Loucy (cell line): Measurements from ENCODE around the gene LRRC14B.

Experiments used
- H2AFZ ChIP-seq: fragments of 200-600 bp; sonication (generic); 2 replicates; pipeline ENCODE4 v1.6.0; 2016; ENCODE audit warnings: antibody characterized with exemption, mild to moderate bottlenecking, low read length, moderate library complexity
- H3F3A ChIP-seq: fragments of 200-600 bp; 2 replicates; pipeline ENCODE4 v1.6.0; 2016; ENCODE audit warnings: antibody characterized with exemption, low read depth, mild to moderate bottlenecking
- H3K27me3 ChIP-seq: fragments of 200-600 bp; sonication (generic); 2 replicates; pipeline ENCODE4 v1.6.1; 2014; ENCODE audit warnings: low read length, mild to moderate bottlenecking; ENCODE audit not compliant: insufficient read depth, poor library complexity, severe bottlenecking
- H3K36me3 ChIP-seq: fragments of 200-600 bp; sonication (generic); 2 replicates; pipeline ENCODE4 v1.6.1; 2016; ENCODE audit warnings: low read length; ENCODE audit not compliant: insufficient read depth
- H3K4me1 ChIP-seq: fragments of 200-600 bp; sonication (generic); 2 replicates; pipeline ENCODE4 v1.5.1; 2014; ENCODE audit warnings: low read length, mild to moderate bottlenecking; ENCODE audit not compliant: insufficient read depth, poor library complexity, severe bottlenecking
- H3K4me2 ChIP-seq: fragments of 200-600 bp; sonication (generic); 2 replicates; pipeline ENCODE4 v1.6.0; 2014; ENCODE audit warnings: antibody characterized with exemption, low read length, low read depth, mild to moderate bottlenecking; ENCODE audit not compliant: poor library complexity, severe bottlenecking
- H3K4me3 ChIP-seq: fragments of 200-600 bp; sonication (generic); 2 replicates; pipeline ENCODE4 v1.5.1; 2014; ENCODE audit warnings: low read length, mild to moderate bottlenecking, mixed read lengths; ENCODE audit not compliant: poor library complexity, severe bottlenecking
- H3K79me2 ChIP-seq: fragments of 200-600 bp; sonication (generic); 2 replicates; pipeline ENCODE4 v1.6.1; 2014; ENCODE audit warnings: low read length; ENCODE audit not compliant: insufficient read depth
- H3K9ac ChIP-seq: fragments of 200-600 bp; sonication (generic); 2 replicates; pipeline ENCODE4 v1.6.0; 2014; ENCODE audit warnings: mild to moderate bottlenecking, low read depth, low read length, moderate library complexity; ENCODE audit not compliant: poor library complexity, severe bottlenecking
- H3K9me2 ChIP-seq: fragments of 200-600 bp; sonication (generic); replicated peaks from 2 replicates; pipeline ENCODE4 v1.6.1; 2016; ENCODE audit warnings: low read depth, low read length, mixed read lengths
- H3K9me3 ChIP-seq: fragments of 200-600 bp; sonication (generic); 2 replicates; pipeline ENCODE4 v1.6.1; 2014; ENCODE audit warnings: mild to moderate bottlenecking, antibody characterized with exemption, low read length, low read depth; ENCODE audit not compliant: insufficient read depth
- H4K20me1 ChIP-seq: fragments of 200-600 bp; sonication (generic); 2 replicates; pipeline ENCODE4 v1.6.0; 2014; ENCODE audit warnings: antibody characterized with exemption, low read length, mild to moderate bottlenecking; ENCODE audit not compliant: insufficient read depth, poor library complexity, severe bottlenecking
- CTCF ChIP-seq: fragments of 200-600 bp; sonication (generic); conservative IDR thresholded peaks from 2 replicates; pipeline ENCODE4 v1.5.1; 2014; ENCODE audit warnings: mild to moderate bottlenecking, antibody characterized with exemption, low read length
- EZH2phosphoT487 ChIP-seq: fragments of 200-600 bp; IDR thresholded peaks from 2 replicates; pipeline ENCODE4 v1.6.1; 2018; ENCODE audit warnings: antibody characterized with exemption, mild to moderate bottlenecking, moderate library complexity, borderline replicate concordance

The LRRC14B gene

GRCh38 chr5:187042-187431 lies 4.3 kb upstream of the LRRC14B start:
- Histone ChIP-seq H3K4me3 (no peak overlapping the region), H3K36me3 (no peaks in the 10 kb centered on the region), H2AFZ (no peak overlapping the region), H3K4me1 (peaks cover 61% of the 10 kb centered on the region), H3K79me2 (no peaks in the 10 kb centered on the region), H3K9me3 (no peaks in the 10 kb centered on the region), H3F3A (no peaks in the 10 kb centered on the region), H3K27me3 (no peaks in the 10 kb centered on the region), H3K9me2 (no peaks in the 10 kb centered on the region), H3K9ac (peak overlapping the region; percentile 47), H3K4me2 (peak overlapping the region; percentile 55), H4K20me1 (no peaks in the 10 kb centered on the region)
- TF ChIP-seq CTCF (no peak), EZH2phosphoT487 (no peak)

GRCh38 chr5:187617-188451 lies 3.5 kb upstream of the LRRC14B start:
- Histone ChIP-seq H3K4me1 (peaks cover 61% of the 10 kb centered on the region), H3K36me3 (no peaks in the 10 kb centered on the region), H4K20me1 (no peaks in the 10 kb centered on the region), H3K9me3 (no peaks in the 10 kb centered on the region), H3K4me3 (peak overlapping the region; percentile 32), H3K27me3 (no peaks in the 10 kb centered on the region), H3K4me2 (peak overlapping the region; percentile 56), H2AFZ (peak overlapping the region; percentile 42), H3K9me2 (no peaks in the 10 kb centered on the region), H3F3A (no peaks in the 10 kb centered on the region), H3K79me2 (no peaks in the 10 kb centered on the region), H3K9ac (peak overlapping the region; percentile 47)
- no peak for TF ChIP-seq EZH2phosphoT487
- no peak for TF ChIP-seq CTCF

GRCh38 chr5:188488-189481 lies 2.5 kb upstream of the LRRC14B start:
- H3K4me2 ChIP-seq, result peak overlapping the region; percentile 56
- no peaks in the 10 kb centered on the region for H3K9me3 ChIP-seq
- H3K36me3 ChIP-seq, result no peaks in the 10 kb centered on the region
- H2AFZ ChIP-seq, result peak overlapping the region; percentile 42
- H3K79me2 ChIP-seq, result no peaks in the 10 kb centered on the region
- no peaks in the 10 kb centered on the region for H4K20me1 ChIP-seq
- no peaks in the 10 kb centered on the region for H3K27me3 ChIP-seq
- H3K4me3 ChIP-seq, result peak overlapping the region; percentile 32
- no peak for TF ChIP-seq EZH2phosphoT487
- TF ChIP-seq CTCF, result peak; percentile 83
- H3K9ac ChIP-seq, result peak overlapping the region; percentile 66
- peaks cover 61% of the 10 kb centered on the region for H3K4me1 ChIP-seq
- no peaks in the 10 kb centered on the region for H3F3A ChIP-seq
- H3K9me2 ChIP-seq, result no peaks in the 10 kb centered on the region
